GM12891 (cell line): ENCODE data around the gene SLC1A5.

Experiments used
- POLR2A ChIP-seq: IDR thresholded peaks from 2 replicates; pipeline ENCODE4 v1.6.1; 2011; ENCODE audit warnings: low read depth, low read length, control low read depth
- POLR2AphosphoS5 ChIP-seq: IDR thresholded peaks from 2 replicates; pipeline ENCODE4 v1.6.1; 2011; ENCODE audit warnings: low read depth, low read length, control low read depth
- TAF1 ChIP-seq: IDR thresholded peaks from 2 replicates; pipeline ENCODE4 v1.6.1; 2011; ENCODE audit warnings: low read depth, low read length, control low read depth

DNA sequence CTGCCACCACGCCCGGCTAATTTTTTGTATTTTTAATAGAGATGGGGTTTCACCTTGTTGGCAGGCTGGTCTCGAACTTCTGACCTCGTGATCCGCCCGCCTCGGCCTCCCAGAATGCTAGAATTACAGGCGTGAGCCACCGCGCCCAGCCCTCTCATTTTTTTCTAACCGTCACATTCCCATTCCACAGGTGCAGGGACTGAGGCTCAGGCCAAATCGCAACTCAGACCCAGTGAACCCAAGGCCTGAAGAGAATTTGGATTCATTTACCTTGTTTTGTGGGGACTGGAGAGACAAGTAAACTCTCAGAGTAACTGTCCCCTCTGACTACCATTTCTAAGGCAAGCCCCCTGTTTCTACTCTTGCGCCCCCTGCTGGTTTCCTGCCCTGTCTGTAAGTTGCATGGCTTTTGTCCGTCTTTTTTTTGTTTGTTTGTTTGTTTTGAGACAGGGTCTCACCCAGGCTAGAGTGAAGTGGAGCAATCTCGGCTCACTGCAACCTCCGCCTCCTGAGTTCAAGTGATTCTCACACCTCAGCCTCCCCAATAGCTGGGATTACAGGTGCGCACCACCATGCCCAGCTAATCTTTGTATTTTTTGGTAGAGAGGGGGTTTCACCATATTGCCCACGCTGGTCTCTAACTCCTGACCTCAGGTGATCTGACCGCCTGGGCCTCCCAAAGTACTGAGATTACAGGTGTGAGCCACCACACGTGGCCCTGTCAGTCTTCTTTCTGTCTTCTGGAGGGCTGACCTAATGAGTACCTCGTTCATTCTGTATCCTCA lies 39.9 kb downstream of the SLC1A5 start:
- TF ChIP-seq TAF1 (no peak), POLR2A (no peak), POLR2AphosphoS5 (no peak)
